NCI-H2029 (cell line): ENCODE results near the gene SLCO2A1.

ENCODE experiments used
- DNase-seq: peaks from one replicate; lab custom pipeline; 2025; lab: John Stamatoyannopoulos, UW

Gene SLCO2A1

GRCh38 chr3:134034005-134034785 lies 4.5 kb upstream of the SLCO2A1 start:
- no peak for DNase-seq

DNA sequence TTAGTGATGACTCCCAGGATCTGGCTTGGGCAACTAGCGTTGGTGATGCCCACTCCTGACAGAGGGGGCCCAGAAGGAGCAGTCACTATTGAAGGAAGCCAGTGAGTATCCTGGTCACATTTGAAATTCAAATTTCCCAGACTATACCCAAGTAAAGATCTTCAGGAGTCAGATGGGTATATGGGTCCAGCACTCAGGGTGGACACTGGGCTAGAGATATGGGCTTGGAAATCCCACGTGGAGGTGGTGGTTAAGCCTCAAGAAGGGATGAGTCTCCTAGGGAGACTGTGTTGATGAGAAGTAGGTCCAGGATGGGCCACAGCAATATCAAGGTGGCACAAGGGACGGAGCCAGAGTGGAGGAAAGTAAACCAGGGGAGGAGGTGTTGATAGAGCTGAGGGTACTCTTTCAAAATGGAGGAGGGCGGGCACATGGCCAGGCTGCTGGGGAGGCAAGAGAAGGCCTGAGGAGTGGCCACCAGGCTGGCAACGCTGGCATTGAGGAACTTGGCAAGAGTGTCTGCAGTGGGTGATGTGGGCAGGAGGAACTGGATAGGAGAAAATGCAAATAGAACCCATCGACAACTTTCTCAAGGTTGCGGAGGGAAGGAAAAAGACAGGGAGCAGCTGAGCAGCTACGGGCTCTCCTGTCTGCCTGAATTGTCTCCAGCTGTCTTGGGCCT lies 3.7 kb upstream of the SLCO2A1 start:
- DNase-seq = no peak

GRCh38 chr3:134031348-134031915 lies 1.7 kb upstream of the SLCO2A1 start:
- DNase-seq = no peak

DNA sequence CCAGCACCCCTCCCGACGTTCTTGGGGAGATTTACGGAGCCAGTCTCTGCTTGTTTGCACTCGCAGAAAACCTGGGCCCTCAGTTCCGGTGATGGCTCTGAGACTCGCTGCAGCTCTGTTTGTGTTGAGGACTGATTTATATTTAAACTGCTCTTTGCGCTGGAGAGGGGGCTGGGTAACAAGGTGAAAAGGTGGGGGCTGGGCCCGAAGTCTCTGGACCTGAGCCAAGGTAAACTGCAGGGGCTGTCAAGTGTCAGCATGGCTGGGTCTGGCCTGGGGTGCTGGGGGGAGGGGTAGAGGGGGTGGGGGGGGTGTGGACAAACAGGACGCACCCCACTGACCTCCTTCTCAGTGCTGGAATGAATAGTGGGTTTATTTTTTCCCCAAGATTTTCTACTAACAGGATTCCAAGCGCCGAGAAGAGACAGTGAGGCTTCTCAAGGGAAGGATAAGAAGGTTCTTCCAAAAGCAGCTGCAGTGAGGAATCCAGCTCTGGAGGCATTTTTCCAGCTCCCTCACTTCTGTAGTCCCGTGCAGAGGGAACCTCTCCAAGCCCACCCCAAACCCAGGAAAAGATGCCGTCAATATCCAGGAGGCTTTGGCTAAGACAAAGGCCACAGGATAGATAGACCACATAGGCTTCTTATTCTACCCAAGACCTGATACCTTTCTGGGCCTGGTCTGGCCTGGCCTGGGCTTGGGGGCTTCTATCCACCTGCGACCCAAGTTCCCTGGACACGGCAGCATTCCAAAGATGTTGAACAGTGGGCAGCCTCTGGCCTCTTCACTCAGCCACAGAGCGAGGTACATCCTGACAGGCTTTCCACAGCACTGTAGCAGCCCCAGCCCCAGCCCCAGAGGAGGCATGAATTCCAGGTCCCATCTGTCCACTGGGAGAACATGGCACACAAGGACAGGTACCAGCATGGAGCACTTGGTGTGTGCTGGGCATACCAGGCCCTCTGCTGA lies 938 bp upstream of the SLCO2A1 start:
- DNase-seq = peak; percentile 35

- DNase-seq = no peak
Observed at GRCh38 chr3:134029256-134029733, 430 bp downstream of the SLCO2A1 start.

DNA sequence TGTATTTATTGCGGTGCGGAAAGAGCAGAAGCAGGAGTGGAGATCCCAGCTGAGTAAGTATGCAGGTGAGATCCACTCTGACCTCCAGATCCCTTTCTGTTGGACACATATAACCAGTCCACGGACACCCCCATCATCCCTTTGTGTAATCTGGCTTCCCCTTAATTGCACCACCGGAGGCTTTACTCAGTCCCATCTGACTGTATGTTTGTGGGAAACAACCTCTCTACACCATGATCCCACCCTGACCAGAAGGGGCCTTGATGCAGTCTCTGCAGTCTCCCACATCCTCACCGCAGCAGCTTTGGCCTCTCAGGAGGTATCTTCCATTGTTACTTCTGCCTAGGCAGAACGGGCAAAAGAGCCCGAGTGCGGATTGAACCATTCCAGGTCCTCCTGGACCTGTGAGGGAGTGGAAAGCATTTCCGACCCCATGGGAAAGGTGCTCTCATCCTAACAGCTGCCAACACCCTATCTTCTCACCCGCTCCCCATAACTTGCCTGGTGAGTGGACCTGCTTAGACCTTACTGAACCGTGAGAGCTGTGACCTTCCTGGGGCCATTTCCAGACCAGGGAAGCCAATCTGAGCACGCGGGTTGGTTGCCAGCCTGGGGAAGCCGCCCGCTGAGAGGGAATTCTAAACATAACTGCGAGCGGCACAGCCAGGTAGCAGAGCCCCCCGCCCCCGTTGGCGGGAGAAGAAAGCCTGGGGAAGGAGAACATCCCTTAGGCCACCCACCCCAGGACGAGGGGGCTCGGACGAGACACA lies 1.1 kb downstream of the SLCO2A1 start:
- no peak for DNase-seq

GRCh38 chr3:134027631-134028030 lies 2.1 kb downstream of the SLCO2A1 start:
- DNase-seq = no peak

DNA sequence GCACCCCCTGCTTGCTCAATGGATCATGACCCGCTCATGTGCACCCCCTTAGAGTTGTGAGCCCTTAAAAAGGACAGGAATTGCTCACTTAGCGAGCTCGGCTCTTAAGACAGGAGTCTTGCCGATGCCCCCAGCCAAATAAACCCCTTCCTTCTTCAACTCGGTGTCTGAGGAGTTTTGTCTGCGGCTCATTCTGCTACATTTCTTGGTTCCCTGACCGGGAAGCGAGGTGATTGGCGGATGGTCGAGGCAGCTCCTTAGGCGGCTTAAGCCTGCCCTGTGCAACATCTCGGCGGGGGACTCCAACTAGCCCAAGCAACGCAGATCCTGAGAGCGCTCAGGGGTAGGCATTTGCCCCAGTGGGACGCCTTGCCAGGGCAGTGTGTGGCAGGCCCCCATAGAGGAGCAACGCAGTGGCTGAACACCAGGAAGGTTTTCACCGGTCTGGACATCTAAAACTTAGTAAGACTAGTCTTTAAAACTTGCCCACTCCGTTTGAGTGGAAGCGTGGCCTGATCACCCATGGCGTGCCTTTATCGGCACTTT lies 9.5 kb downstream of the SLCO2A1 start:
- no peak for DNase-seq

DNA sequence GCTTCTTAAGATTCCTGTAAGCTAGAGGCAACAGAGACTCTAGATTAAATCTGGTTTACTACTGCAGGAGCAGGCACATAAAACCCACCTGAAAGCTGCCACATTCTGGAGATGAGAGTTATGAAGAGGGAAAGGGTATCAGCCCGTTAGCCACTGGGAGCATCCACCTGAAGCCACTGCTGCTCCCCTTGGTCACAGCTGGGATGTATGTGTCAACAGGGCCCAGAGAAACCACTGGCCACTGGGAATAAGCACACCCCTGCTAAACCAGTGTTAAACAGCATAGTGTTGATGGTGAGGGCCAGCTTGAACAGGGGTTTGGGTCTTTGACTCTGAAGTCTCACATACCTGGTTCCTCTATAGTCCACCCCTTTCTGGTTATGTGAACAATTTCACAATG lies 10.9 kb downstream of the SLCO2A1 start:
- DNase-seq = no peak

GRCh38 chr3:134018406-134018805 lies 11.3 kb downstream of the SLCO2A1 start:
- no peak for DNase-seq

GRCh38 chr3:134017490-134017889 lies 12.2 kb downstream of the SLCO2A1 start:
- no peak for DNase-seq

DNA sequence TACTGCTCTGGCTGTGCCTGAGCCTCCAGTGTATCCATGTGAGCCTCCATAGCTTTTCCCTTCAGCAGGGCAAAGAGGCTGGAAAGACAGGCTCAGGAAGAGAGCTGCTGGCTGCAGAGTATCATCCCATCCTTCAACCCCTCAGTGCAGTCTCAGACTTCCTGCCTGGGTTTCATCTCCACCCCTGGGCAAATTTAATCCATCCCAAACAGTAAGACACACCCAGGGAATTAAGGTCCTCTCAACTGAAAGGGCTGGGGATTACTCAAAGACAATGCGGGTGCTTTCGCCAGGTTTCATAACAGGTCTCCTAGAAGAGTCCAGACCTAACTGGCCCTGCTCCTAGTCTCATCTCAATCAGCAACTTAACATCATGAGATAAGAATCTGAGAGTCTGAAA lies 15.5 kb downstream of the SLCO2A1 start:
- no peak for DNase-seq

- DNase-seq = no peak
Observed at GRCh38 chr3:134013280-134013679, 16.4 kb downstream of the SLCO2A1 start.

- no peak for DNase-seq
Observed at GRCh38 chr3:134009345-134010000, 20.3 kb downstream of the SLCO2A1 start.

- DNase-seq = no peak
Observed at GRCh38 chr3:134008630-134009156, 21.0 kb downstream of the SLCO2A1 start.

GRCh38 chr3:134007819-134008218 lies 21.9 kb downstream of the SLCO2A1 start:
- no peak for DNase-seq

- no peak for DNase-seq
Observed at GRCh38 chr3:134004841-134005240, 24.9 kb downstream of the SLCO2A1 start.

DNA sequence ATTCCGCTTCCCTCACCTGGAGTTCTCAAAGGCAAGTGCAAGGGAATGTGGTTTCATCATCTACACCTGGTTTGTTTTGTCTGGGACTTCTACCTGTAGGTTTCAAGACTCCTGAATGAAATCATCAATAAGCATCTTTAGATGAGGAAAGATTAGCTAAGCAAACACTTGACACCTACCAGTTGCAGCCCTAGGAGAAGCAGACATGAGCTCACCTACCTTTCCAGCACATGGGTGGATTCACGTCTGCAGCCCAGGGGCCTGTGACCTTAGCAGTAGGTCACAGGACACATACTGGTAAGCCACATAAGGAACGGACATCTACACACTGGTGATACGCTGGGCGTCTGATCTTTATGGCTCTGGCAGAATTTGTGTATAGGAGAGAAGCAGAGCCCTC lies 26.7 kb downstream of the SLCO2A1 start:
- no peak for DNase-seq

GRCh38 chr3:134002306-134002705 lies 27.4 kb downstream of the SLCO2A1 start:
- DNase-seq = no peak

DNA sequence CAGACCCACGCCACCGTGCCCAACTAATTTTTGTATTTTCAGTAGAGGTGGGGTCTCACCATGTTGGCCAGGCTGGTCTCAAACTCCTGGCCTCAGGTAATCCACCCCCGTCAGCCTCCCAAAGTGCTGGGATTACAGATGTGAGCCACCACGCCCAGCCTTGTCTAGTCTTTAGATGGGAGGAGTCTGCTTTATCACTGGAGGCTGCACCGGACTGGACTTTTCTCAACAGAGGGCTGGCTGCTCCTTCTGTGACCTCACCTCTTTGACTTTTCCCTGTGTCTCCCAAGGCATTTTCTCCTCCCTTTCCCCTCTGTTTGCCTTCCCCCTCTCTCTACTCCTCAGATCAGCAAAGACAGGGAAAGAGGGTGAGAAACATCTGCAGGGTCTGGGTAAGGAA lies 28.5 kb downstream of the SLCO2A1 start:
- DNase-seq = no peak
